Activated T-cell treated with anti-CD3 and anti-CD28 coated beads, Interleukin-2, amount 50 U/mL, for 4 hours (primary cell): Measurements from ENCODE around the gene CIITA. TPM values are rescaled to one million over a fixed set of nuclear protein-coding genes. Genes with fewer than 3 reads are reported as not detected.
"Not testable (repeated sequence)": the region's sequence is repeated elsewhere in the genome, so short reads cannot be mapped to it uniquely, and the experiment has no call there.

Source experiments
- ATAC-seq, 2 donors: fragments of 200-7000 bp; cut with Tn5 transposase; one replicate each; pipeline ENCODE4 v1.10.0; 2021
- DNase-seq: peaks from one replicate; pipeline ENCODE4 v3.0.0-alpha.2; 2020
- H3K27me3 Mint-ChIP-seq: one replicate; pipeline ENCODE4 v1.8.0; 2021; ENCODE audit warnings: low read depth, mixed read lengths
- H3K36me3 Mint-ChIP-seq: one replicate; pipeline ENCODE4 v1.8.0; 2022; ENCODE audit warnings: mixed read lengths; ENCODE audit not compliant: insufficient read depth
- H3K4me1 Mint-ChIP-seq: one replicate; pipeline ENCODE4 v1.8.0; 2021; ENCODE audit warnings: low read depth, mixed read lengths
- H3K4me3 Mint-ChIP-seq: one replicate; pipeline ENCODE4 v1.8.0; 2021; ENCODE audit warnings: mild to moderate bottlenecking, moderate library complexity, mixed read lengths
- H3K9me3 Mint-ChIP-seq: one replicate; pipeline ENCODE4 v1.8.0; 2021; ENCODE audit warnings: mixed read lengths
- total RNA-seq, 3 donors: library from RNA; stranded (reverse); gene quantifications; one replicate each; pipeline ENCODE4 v1.2.1, GENCODE V29; 2021

The CIITA gene
- total RNA-seq, 3 donors from 2014 or later = 2.4 to 3.6 (median 2.5) TPM

GRCh38 chr16:10938796-10939648 is 62.0 kb downstream of the CIITA start:
- peak overlapping the region; percentile 97 for H3K4me3 Mint-ChIP-seq
- no peak for DNase-seq
- H3K27me3 Mint-ChIP-seq = no peaks in the 10 kb centered on the region
- peaks cover 14% of the 10 kb centered on the region for H3K36me3 Mint-ChIP-seq
- H3K9me3 Mint-ChIP-seq = no peaks in the 10 kb centered on the region
- H3K4me1 Mint-ChIP-seq = peaks cover 83% of the 10 kb centered on the region
- ATAC-seq = no peak

DNA sequence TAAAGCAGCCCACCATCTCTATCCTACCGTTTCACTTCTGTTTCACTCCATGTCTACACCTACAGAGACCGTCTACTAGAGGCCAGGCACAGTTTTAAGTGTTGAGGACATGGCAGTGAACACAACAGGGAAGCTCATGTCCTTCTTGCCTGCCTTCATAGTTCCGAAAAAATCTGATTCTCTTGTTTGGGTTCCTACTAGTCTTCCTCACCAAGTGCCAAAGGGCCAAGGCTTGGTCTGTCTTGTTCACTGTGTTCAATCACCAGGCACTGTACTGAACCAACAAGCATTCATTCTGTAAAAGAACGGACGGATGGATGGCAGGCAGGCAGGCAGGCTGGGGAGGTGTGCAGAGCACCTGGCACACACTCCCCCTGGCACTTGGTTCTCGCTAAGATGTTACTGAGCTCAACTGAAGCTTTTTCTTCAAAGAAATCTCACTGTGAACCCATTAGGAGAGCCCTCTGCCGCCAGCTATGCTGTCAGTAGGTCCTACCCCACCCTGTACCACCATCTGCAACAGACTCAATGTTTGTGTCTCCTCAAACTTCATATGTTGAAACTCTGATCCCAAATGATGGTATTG is 62.7 kb downstream of the CIITA start:
- peaks cover 14% of the 10 kb centered on the region for H3K36me3 Mint-ChIP-seq
- peak overlapping the region; percentile 97 for H3K4me3 Mint-ChIP-seq
- ATAC-seq (no peak), DNase-seq (no peak)
- no peaks in the 10 kb centered on the region for H3K9me3 Mint-ChIP-seq
- no peaks in the 10 kb centered on the region for H3K27me3 Mint-ChIP-seq
- peaks cover 79% of the 10 kb centered on the region for H3K4me1 Mint-ChIP-seq

DNA sequence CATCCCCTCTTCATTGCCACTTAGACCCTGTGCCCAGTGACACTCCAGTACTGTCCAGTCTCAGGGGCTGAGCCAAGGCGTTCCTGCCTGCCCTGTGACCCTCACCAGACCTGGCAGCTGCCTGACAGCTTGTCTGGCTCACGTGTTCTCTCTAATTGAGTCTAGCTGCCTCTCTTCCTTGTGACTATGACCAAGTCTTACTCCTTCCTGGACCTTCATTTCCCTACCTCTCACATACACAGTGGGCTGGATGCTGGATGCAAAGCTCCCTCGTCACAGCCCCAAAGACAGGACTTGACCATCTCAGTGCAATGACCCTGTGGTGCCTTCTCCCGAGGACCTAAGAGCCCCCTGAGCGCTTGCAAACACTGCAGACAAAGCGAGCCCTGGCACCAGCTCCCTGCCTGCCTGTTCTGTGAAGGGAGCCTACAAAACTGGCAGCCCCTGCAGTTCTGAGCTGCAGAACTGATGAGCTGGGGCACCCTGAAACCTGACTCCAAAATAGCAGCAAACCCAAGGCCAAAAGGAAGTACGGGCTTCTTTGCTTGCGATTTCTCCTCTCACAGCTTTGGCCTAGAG is 63.6 kb downstream of the CIITA start:
- H3K9me3 Mint-ChIP-seq = no peaks in the 10 kb centered on the region
- peak overlapping the region; percentile 97 for H3K4me3 Mint-ChIP-seq
- no peaks in the 10 kb centered on the region for H3K27me3 Mint-ChIP-seq
- peaks cover 80% of the 10 kb centered on the region for H3K4me1 Mint-ChIP-seq
- ATAC-seq = no peak
- DNase-seq = no peak
- H3K36me3 Mint-ChIP-seq = peaks cover 14% of the 10 kb centered on the region

DNA sequence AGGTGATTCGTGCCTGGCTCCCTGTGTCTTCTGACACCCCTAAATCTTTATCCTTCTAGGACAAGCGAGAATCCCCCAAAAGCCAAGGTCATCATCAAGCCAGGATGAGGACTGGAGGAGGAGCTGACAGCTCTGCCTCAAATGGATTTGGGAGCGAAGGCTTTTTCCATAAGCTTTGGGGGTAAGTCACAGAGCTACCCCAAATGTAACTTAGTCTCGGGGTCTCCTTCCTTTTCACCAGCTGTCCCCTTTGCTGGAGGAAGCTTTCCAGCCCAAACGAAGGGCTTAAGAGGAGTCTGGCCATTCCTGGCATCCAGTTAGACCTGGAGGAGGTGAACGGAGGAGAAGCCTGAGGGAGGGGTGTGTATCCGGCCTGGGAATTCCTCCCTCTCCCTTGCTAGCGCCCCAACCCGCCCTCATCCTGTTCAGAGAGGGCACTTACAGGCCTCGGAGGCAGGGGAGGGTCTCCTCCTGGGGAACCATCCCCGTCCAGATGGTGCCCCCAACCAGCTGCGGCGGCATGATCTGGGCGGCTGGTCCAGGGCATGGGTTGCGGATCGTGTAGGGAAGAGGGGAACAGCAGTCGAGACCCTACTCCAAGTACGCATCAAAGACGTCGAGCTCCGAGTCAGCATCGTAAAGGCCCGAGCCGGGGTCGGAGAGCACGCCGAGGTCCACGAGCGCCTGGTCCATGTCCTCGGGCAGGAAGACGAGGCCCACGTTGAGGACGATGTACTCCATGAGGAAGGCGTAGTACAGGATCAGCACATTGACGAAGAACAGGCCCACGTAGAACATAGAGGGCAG is 64.3 kb downstream of the CIITA start:
- Mint-ChIP-seq H3K9me3 (no peaks in the 10 kb centered on the region), H3K36me3 (peaks cover 14% of the 10 kb centered on the region), H3K27me3 (no peaks in the 10 kb centered on the region), H3K4me3 (peak overlapping the region; percentile 97), H3K4me1 (peaks cover 80% of the 10 kb centered on the region)
- ATAC-seq (peak in 1 of 2 donors; percentile 3), DNase-seq (no peak)

GRCh38 chr16:10941935-10942351 is 64.9 kb downstream of the CIITA start:
- H3K27me3 Mint-ChIP-seq, H3K9me3 Mint-ChIP-seq, DNase-seq: not testable (repeated sequence)
- Mint-ChIP-seq H3K4me3 (peak overlapping the region; percentile 97), H3K4me1 (peaks cover 75% of the 10 kb centered on the region), H3K36me3 (peaks cover 14% of the 10 kb centered on the region)
- ATAC-seq = peak; percentile 4 to 11

DNA sequence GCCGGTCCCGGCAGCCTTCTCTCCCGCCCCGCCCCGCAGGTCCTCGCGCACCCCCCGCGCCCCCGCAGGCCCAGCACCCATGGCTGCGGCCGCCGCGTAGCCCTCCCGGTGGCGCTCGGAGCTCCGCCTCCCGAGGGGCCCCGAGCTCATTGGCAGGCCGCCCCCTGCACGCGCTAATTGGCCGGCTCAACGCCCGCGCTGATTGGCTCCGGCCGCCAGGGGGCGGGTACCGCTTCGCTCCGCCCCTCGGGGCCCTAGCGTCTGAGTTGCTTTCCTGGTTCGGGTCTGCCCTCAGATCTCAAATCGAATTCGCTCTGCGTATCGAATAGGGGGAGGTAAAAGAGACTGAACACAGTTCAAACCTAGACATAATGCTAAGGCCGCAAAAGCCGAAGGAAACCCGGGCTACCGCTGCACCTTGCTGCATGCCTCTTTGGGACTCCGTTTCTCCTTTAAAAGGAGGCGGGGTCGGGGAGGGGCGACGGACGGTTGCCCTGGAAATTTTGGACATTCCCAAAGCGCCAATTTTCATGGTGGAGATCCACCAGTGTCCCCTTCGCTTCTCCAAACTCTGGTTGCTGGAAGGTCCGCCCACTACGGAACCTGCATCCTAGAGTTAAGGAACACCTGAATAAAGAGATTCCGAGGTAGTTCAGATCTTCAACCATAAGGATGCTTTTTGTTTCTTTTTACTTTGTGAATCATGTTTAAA is 65.5 kb downstream of the CIITA start, which contains the start of gene DEXI:
TSS of gene DEXI (minus strand) at position 117 of the 712 bp plus-strand sequence. CDS start 463 bp downstream, outside the sequence.
- Mint-ChIP-seq H3K9me3 (no peaks in the 10 kb centered on the region), H3K27me3 (no peaks in the 10 kb centered on the region), H3K4me3 (peak within 1 kb of the TSS; percentile 97), H3K4me1 (peaks cover 74% of the 10 kb centered on the region), H3K36me3 (peaks cover 16% of the 10 kb centered on the region)
- peak; percentile 82 to 83 for ATAC-seq
- DNase-seq = peak; percentile 94

DNA sequence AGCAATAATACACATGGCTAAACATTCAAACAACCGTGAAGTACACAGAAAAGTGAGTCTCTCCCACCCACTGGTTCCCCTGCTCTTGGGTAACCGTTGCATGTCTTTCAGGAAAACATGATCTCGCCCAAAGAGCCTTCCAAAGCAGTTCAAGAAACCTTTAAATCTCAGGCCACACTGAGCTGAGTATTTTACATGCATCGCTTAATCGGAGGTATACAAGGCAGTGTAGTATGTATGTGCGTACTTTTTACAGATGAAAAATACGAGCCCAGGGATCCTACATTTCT is 66.0 kb downstream of the CIITA start:
- H3K9me3 Mint-ChIP-seq = no peaks in the 10 kb centered on the region
- no peak for ATAC-seq
- peaks cover 15% of the 10 kb centered on the region for H3K36me3 Mint-ChIP-seq
- H3K4me3 Mint-ChIP-seq = peak overlapping the region; percentile 76
- DNase-seq = no peak
- H3K4me1 Mint-ChIP-seq = peaks cover 70% of the 10 kb centered on the region
- H3K27me3 Mint-ChIP-seq = no peaks in the 10 kb centered on the region

DNA sequence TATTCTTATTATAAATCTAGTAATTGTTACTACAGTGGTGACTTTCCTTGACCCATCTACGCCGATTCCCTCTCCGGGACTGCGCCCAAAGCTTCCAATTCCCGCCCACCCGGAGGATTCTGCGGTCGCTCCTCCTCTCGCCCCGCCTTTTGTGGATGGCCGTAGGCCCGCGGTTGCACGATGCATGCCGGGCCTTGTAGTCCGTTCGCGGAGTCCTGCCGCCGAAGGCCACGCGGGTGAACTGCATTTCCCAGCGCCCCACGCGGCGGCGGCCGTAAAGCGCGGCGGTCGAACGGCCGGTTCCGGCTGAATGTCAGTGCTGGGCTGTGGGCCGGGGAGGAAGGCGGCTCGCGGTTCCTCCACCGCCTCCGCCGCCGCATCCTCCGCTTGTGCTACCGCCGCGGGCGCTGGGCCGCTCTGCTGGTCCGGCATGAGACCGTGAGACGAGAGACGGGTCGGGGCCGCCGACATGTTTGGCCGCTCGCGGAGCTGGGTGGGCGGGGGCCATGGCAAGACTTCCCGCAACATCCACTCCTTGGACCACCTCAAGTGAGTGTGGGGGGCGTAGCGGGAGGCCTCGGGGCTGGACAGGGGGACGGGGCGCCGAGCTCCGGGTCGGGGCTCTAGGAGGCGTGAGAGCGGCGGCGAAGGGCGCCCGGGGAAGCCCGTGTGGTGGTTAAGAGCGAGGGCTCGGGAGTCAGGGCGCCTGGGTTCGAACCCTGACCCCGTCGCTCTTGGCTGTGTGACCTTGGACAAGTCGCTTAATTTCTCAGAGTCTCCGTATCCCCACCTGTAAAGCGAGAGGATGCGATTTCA is 67.5 kb downstream of the CIITA start, which contains the start of gene CLEC16A:
TSS of gene CLEC16A (plus strand) at position 316 of the 816 bp plus-strand sequence. CDS start at position 470, 154 bp downstream.
- Mint-ChIP-seq H3K36me3 (peaks cover 6% of the 10 kb centered on the region), H3K4me1 (peaks cover 65% of the 10 kb centered on the region), H3K9me3 (no peaks in the 10 kb centered on the region), H3K4me3 (peak within 1 kb of the TSS; percentile 91), H3K27me3 (no peaks in the 10 kb centered on the region)
- DNase-seq = peak; percentile 92
- ATAC-seq = peak; percentile 75 to 78

GRCh38 chr16:10945065-10945787 is 68.2 kb downstream of the CIITA start:
- Mint-ChIP-seq H3K9me3 (no peaks in the 10 kb centered on the region), H3K4me1 (peaks cover 65% of the 10 kb centered on the region), H3K36me3 (peaks cover 3% of the 10 kb centered on the region), H3K27me3 (no peaks in the 10 kb centered on the region), H3K4me3 (peak overlapping the region; percentile 91)
- no peak for ATAC-seq
- no peak for DNase-seq

DNA sequence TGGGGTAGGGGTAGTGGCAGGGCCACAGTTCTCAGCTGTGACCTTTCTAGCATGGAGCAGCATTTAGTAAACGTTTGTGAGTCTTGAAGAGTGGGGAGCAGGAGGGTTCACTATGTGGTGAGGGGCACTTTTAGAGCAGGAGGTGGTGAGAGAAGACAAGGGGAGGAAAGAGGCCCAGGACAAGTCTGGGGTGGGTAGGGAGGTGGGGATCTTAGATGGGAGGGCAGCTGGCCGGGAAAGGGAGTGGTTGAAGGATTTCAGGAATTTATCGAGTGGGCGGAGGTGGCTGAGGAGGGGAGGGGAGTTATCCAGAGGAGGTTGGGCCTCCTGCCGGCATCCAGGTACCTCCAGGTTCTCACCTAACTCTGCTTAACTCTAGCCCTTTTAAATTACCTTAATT is 69.3 kb downstream of the CIITA start:
- peaks cover 61% of the 10 kb centered on the region for H3K4me1 Mint-ChIP-seq
- H3K4me3 Mint-ChIP-seq = peak overlapping the region; percentile 91
- no peaks in the 10 kb centered on the region for H3K9me3 Mint-ChIP-seq
- DNase-seq = no peak
- H3K36me3 Mint-ChIP-seq = peaks cover 3% of the 10 kb centered on the region
- no peaks in the 10 kb centered on the region for H3K27me3 Mint-ChIP-seq
- no peak for ATAC-seq

- Mint-ChIP-seq H3K4me3 (no peak overlapping the region), H3K9me3 (no peaks in the 10 kb centered on the region), H3K36me3 (peaks cover 3% of the 10 kb centered on the region), H3K27me3 (no peaks in the 10 kb centered on the region), H3K4me1 (peaks cover 61% of the 10 kb centered on the region)
- no peak for ATAC-seq
- DNase-seq = no peak
These were observed 70.3 kb downstream of the CIITA start for GRCh38 chr16:10947211-10947787.

GRCh38 chr16:10949424-10949970 is 72.5 kb downstream of the CIITA start:
- H3K4me1 Mint-ChIP-seq = peaks cover 55% of the 10 kb centered on the region
- H3K9me3 Mint-ChIP-seq = no peaks in the 10 kb centered on the region
- ATAC-seq = peak; percentile 46 to 66
- peaks cover 3% of the 10 kb centered on the region for H3K36me3 Mint-ChIP-seq
- no peak for DNase-seq
- no peak overlapping the region for H3K4me3 Mint-ChIP-seq
- no peaks in the 10 kb centered on the region for H3K27me3 Mint-ChIP-seq
